Endodermal cell (in vitro differentiated cells): Measurements from ENCODE around the gene SNF8. TPM values are rescaled to one million over a fixed set of nuclear protein-coding genes. Genes with fewer than 3 reads are reported as not detected.

ENCODE experiments used
- DNase-seq: peaks from one replicate; pipeline ENCODE4 v3.0.0-alpha.2; 2017
- H3K27ac ChIP-seq: 2 replicates; pipeline ENCODE4 v1.5.1; 2013; ENCODE audit warnings: mild to moderate bottlenecking, low read depth, low read length, moderate library complexity
- H3K27me3 ChIP-seq: 2 replicates; pipeline ENCODE4 v1.6.1; 2013; ENCODE audit warnings: mild to moderate bottlenecking, low read length, moderate library complexity; ENCODE audit not compliant: insufficient read depth, control insufficient read depth, poor library complexity, severe bottlenecking
- H3K36me3 ChIP-seq: 2 replicates; pipeline ENCODE4 v1.7.0; 2013; ENCODE audit warnings: mild to moderate bottlenecking, low read length, moderate library complexity; ENCODE audit not compliant: control insufficient read depth, insufficient read depth
- H3K4me1 ChIP-seq: one replicate; pipeline ENCODE4 v1.7.0; 2013; ENCODE audit warnings: low read length; ENCODE audit not compliant: control insufficient read depth, insufficient read depth
- H3K4me3 ChIP-seq: 2 replicates; pipeline ENCODE4 v1.5.1; 2013; ENCODE audit warnings: mild to moderate bottlenecking, low read length, moderate library complexity
- H3K9ac ChIP-seq: 2 replicates; pipeline ENCODE4 v1.6.1; 2013; ENCODE audit warnings: mild to moderate bottlenecking, low read length, moderate library complexity; ENCODE audit not compliant: poor library complexity, severe bottlenecking; ENCODE audit errors: extremely low read depth
- H3K9me3 ChIP-seq: 2 replicates; pipeline ENCODE4 v1.6.1; 2013; ENCODE audit warnings: mild to moderate bottlenecking, low read length, moderate library complexity; ENCODE audit not compliant: control insufficient read depth
- H3K27ac Mint-ChIP-seq: 2 replicates; pipeline ENCODE4 v1.8.0; 2020; ENCODE audit warnings: mixed read lengths
- H3K27me3 Mint-ChIP-seq: 2 replicates; pipeline ENCODE4 v1.8.0; 2021; ENCODE audit warnings: mild to moderate bottlenecking, mixed read lengths; ENCODE audit not compliant: insufficient read depth
- H3K36me3 Mint-ChIP-seq: 2 replicates; pipeline ENCODE4 v1.8.0; 2020; ENCODE audit warnings: low read depth, mixed read lengths
- H3K4me1 Mint-ChIP-seq: 2 replicates; pipeline ENCODE4 v1.8.0; 2020; ENCODE audit warnings: mixed read lengths
- H3K4me3 Mint-ChIP-seq: 2 replicates; pipeline ENCODE4 v1.8.0; 2020; ENCODE audit warnings: mild to moderate bottlenecking, moderate library complexity, mixed read lengths
- H3K9me3 Mint-ChIP-seq: 2 replicates; pipeline ENCODE4 v1.8.0; 2020; ENCODE audit warnings: mild to moderate bottlenecking, mixed read lengths
- CTCF ChIP-seq: fragments of 200-600 bp; sonication (generic); conservative IDR thresholded peaks from 2 replicates; pipeline ENCODE4 v1.5.0; 2021; ENCODE audit warnings: antibody characterized with exemption, mild to moderate bottlenecking
- WGBS, 2 experiments: methylation state at CpG; one replicate each; pipeline versions ENCODE4 v1.1.5 to v1.1.7; 2013; ENCODE audit warnings: missing lambda C conversion rate in 2 of 2, mixed read lengths in 1 of 2; ENCODE audit not compliant: insufficient coverage in 1 of 2, insufficient read length in 1 of 2; 5-methylcytosine and 5-hydroxymethylcytosine counted together
- total RNA-seq, 2 donors: library from RNA; stranded (reverse); fragmentation: NEBNext Ultra II Directional in 1 of 2; extraction: Animal tissue kit (Norgen Biotek cat#: 25700) in 1 of 2; gene quantifications; 2 replicates in 1 of 2; 3 replicates in 1 of 2; pipeline ENCODE4 v1.2.1, GENCODE V29; 2021

The SNF8 gene
- total RNA-seq, 2 donors from 2014 or later: 152 to 175 TPM

GRCh38 chr17:48909783-48910182, 34.9 kb downstream of the SNF8 start:
- DNase-seq: no peak
- H3K27me3 Mint-ChIP-seq: no peaks in the 10 kb centered on the region
- peaks cover 35% of the 10 kb centered on the region for H3K36me3 Mint-ChIP-seq
- no peak for TF ChIP-seq CTCF
- H3K27ac ChIP-seq: no peak overlapping the region
- H3K4me1 Mint-ChIP-seq: peaks cover 26% of the 10 kb centered on the region
- peak overlapping the region; percentile 89 for H3K9ac ChIP-seq
- H3K36me3 ChIP-seq: peaks cover 46% of the 10 kb centered on the region
- no peaks in the 10 kb centered on the region for H3K9me3 Mint-ChIP-seq
- H3K4me3 ChIP-seq: peak overlapping the region; percentile 98
- H3K4me1 ChIP-seq: no peaks in the 10 kb centered on the region
- H3K27ac Mint-ChIP-seq: peak overlapping the region; percentile 27
- peak overlapping the region; percentile 92 for H3K4me3 Mint-ChIP-seq
- no peaks in the 10 kb centered on the region for H3K27me3 ChIP-seq
- 66 to 100% methylated on average over 1 to 4 of the region's 4 CpGs for WGBS, 2 experiments
- no peaks in the 10 kb centered on the region for H3K9me3 ChIP-seq

GRCh38 chr17:48908853-48909394, 35.7 kb downstream of the SNF8 start:
- peak overlapping the region; percentile 92 for H3K27ac Mint-ChIP-seq
- Histone ChIP-seq H3K36me3 (peaks cover 40% of the 10 kb centered on the region), H3K9me3 (no peaks in the 10 kb centered on the region), H3K27ac (peak overlapping the region; percentile 96), H3K27me3 (no peaks in the 10 kb centered on the region), H3K4me3 (peak overlapping the region; percentile 98), H3K4me1 (no peaks in the 10 kb centered on the region), H3K9ac (peak overlapping the region; percentile 89)
- no peaks in the 10 kb centered on the region for H3K27me3 Mint-ChIP-seq
- no peaks in the 10 kb centered on the region for H3K9me3 Mint-ChIP-seq
- no peak for TF ChIP-seq CTCF
- H3K36me3 Mint-ChIP-seq: peaks cover 26% of the 10 kb centered on the region
- 1 to 2% methylated on average over 7 to 34 of the region's 36 CpGs for WGBS, 2 experiments
- H3K4me1 Mint-ChIP-seq: peaks cover 26% of the 10 kb centered on the region
- DNase-seq: peak; percentile 100
- peak overlapping the region; percentile 92 for H3K4me3 Mint-ChIP-seq

GRCh38 chr17:48908047-48908843, 36.4 kb downstream of the SNF8 start, which contains the start of gene UBE2Z:
TSS of gene UBE2Z (plus strand) at chr17:48908407. CDS start at chr17:48908504, 97 bp downstream.
- peak; percentile 17 for TF ChIP-seq CTCF
- H3K27me3 ChIP-seq: no peaks in the 10 kb centered on the region
- H3K27ac Mint-ChIP-seq: peak within 1 kb of the TSS; percentile 96
- H3K4me3 Mint-ChIP-seq: peak within 1 kb of the TSS; percentile 92
- peaks cover 33% of the 10 kb centered on the region for H3K36me3 ChIP-seq
- no peaks in the 10 kb centered on the region for H3K9me3 Mint-ChIP-seq
- H3K4me1 Mint-ChIP-seq: peaks cover 26% of the 10 kb centered on the region
- H3K9me3 ChIP-seq: no peaks in the 10 kb centered on the region
- no peaks in the 10 kb centered on the region for H3K27me3 Mint-ChIP-seq
- peaks cover 19% of the 10 kb centered on the region for H3K36me3 Mint-ChIP-seq
- 1% methylated on average over 36 to 81 of the region's 81 CpGs for WGBS, 2 experiments
- no peaks in the 10 kb centered on the region for H3K4me1 ChIP-seq
- peak; percentile 100 for DNase-seq
- peak within 1 kb of the TSS; percentile 96 for H3K27ac ChIP-seq
- peak within 1 kb of the TSS; percentile 98 for H3K4me3 ChIP-seq
- H3K9ac ChIP-seq: peak within 1 kb of the TSS; percentile 89
